ENCODE results near the gene TBC1D9. TPM values are rescaled to one million over a fixed set of nuclear protein-coding genes. Genes with fewer than 3 reads are reported as not detected.

TBC1D9 gene
- total and polyA plus RNA-seq, 5 donors from 2014 or later: 0.03 to 0.30 (median 0.20) TPM; not detected in 2

- no peak for DNase-seq
- H3K4me3 Mint-ChIP-seq: no peak overlapping the region
- H3K4me1 ChIP-seq (ENCODE audit: control insufficient read depth, insufficient read depth, low read length, poor library complexity, severe bottlenecking): no peaks in the 10 kb centered on the region
- no peak overlapping the region for H3K4me3 ChIP-seq (ENCODE audit: low read depth, low read length)
- H3K27ac Mint-ChIP-seq: no peak overlapping the region
- no peaks in the 10 kb centered on the region for H3K9me3 Mint-ChIP-seq
- H3K27me3 Mint-ChIP-seq: no peaks in the 10 kb centered on the region
- ATAC-seq (ENCODE audit: low read depth in 2 of 2): no peak
- H3K36me3 ChIP-seq (ENCODE audit: control insufficient read depth, insufficient read depth, low read length): no peaks in the 10 kb centered on the region
- no peaks in the 10 kb centered on the region for H3K9me3 ChIP-seq (ENCODE audit: control insufficient read depth in 2 of 2, low read length in 2 of 2)
- H3K4me1 Mint-ChIP-seq: no peaks in the 10 kb centered on the region
- no peak overlapping the region for H3K27ac ChIP-seq (ENCODE audit: insufficient read depth, low read length, poor library complexity, severe bottlenecking)
- no peaks in the 10 kb centered on the region for H3K36me3 Mint-ChIP-seq
- peaks cover 2% of the 10 kb centered on the region for H3K27me3 ChIP-seq (ENCODE audit: control insufficient read depth, insufficient read depth, low read length)
Measured at GRCh38 chr4:140643571-140644055, 112.6 kb downstream of the TBC1D9 start.

GRCh38 chr4:140642674-140643437, 113.3 kb downstream of the TBC1D9 start:
- Histone ChIP-seq H3K4me1 (ENCODE audit: control insufficient read depth, insufficient read depth, low read length, poor library complexity, severe bottlenecking) (no peaks in the 10 kb centered on the region), H3K27me3 (ENCODE audit: control insufficient read depth, insufficient read depth, low read length) (peaks cover 2% of the 10 kb centered on the region), H3K27ac (ENCODE audit: insufficient read depth, low read length, poor library complexity, severe bottlenecking) (no peak overlapping the region), H3K36me3 (ENCODE audit: control insufficient read depth, insufficient read depth, low read length) (no peaks in the 10 kb centered on the region), H3K9me3 (ENCODE audit: control insufficient read depth in 2 of 2, low read length in 2 of 2) (no peaks in the 10 kb centered on the region), H3K4me3 (ENCODE audit: low read depth, low read length) (no peak overlapping the region)
- Mint-ChIP-seq H3K27ac (no peak overlapping the region), H3K27me3 (no peaks in the 10 kb centered on the region), H3K4me1 (no peaks in the 10 kb centered on the region), H3K4me3 (no peak overlapping the region), H3K36me3 (no peaks in the 10 kb centered on the region), H3K9me3 (no peaks in the 10 kb centered on the region)
- ATAC-seq (ENCODE audit: low read depth in 2 of 2) (no peak), DNase-seq (no peak)

GRCh38 chr4:140641789-140642439, 114.3 kb downstream of the TBC1D9 start:
- Histone ChIP-seq H3K27ac (ENCODE audit: insufficient read depth, low read length, poor library complexity, severe bottlenecking) (no peak overlapping the region), H3K4me3 (ENCODE audit: low read depth, low read length) (no peak overlapping the region), H3K4me1 (ENCODE audit: control insufficient read depth, insufficient read depth, low read length, poor library complexity, severe bottlenecking) (no peaks in the 10 kb centered on the region), H3K36me3 (ENCODE audit: control insufficient read depth, insufficient read depth, low read length) (no peaks in the 10 kb centered on the region), H3K27me3 (ENCODE audit: control insufficient read depth, insufficient read depth, low read length) (peaks cover 2% of the 10 kb centered on the region), H3K9me3 (ENCODE audit: control insufficient read depth in 2 of 2, low read length in 2 of 2) (no peaks in the 10 kb centered on the region)
- ATAC-seq (ENCODE audit: low read depth in 2 of 2): no peak
- H3K27me3 Mint-ChIP-seq: peaks cover 6% of the 10 kb centered on the region
- no peak for DNase-seq
- H3K27ac Mint-ChIP-seq: no peak overlapping the region
- H3K4me1 Mint-ChIP-seq: no peaks in the 10 kb centered on the region
- no peak overlapping the region for H3K4me3 Mint-ChIP-seq
- H3K36me3 Mint-ChIP-seq: no peaks in the 10 kb centered on the region
- no peaks in the 10 kb centered on the region for H3K9me3 Mint-ChIP-seq

DNA sequence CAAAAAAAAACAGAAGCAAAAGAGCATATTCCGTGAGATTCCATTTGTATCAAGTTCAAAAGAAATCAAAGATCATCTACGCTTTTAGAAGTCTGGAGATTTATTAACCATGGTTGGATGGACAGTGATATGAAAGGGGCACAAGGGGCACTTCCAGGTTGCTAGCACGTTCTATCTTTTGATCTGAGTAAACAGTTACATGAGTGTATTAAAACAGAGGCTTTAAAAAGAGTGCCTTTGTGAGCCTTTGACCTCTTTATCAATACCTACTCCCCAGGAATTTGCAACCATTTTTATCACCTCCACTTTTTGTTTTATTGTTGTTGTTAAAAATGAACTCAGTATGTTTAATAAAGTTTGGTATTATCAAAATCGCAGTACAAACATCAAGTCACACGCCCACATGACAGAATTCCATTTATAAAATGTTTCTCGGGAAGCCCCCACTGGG, 115.1 kb downstream of the TBC1D9 start:
- Histone ChIP-seq H3K4me1 (ENCODE audit: control insufficient read depth, insufficient read depth, low read length, poor library complexity, severe bottlenecking) (no peaks in the 10 kb centered on the region), H3K4me3 (ENCODE audit: low read depth, low read length) (no peak overlapping the region), H3K36me3 (ENCODE audit: control insufficient read depth, insufficient read depth, low read length) (no peaks in the 10 kb centered on the region), H3K27me3 (ENCODE audit: control insufficient read depth, insufficient read depth, low read length) (peaks cover 2% of the 10 kb centered on the region), H3K27ac (ENCODE audit: insufficient read depth, low read length, poor library complexity, severe bottlenecking) (no peak overlapping the region), H3K9me3 (ENCODE audit: control insufficient read depth in 2 of 2, low read length in 2 of 2) (no peaks in the 10 kb centered on the region)
- no peaks in the 10 kb centered on the region for H3K36me3 Mint-ChIP-seq
- no peaks in the 10 kb centered on the region for H3K9me3 Mint-ChIP-seq
- no peak overlapping the region for H3K27ac Mint-ChIP-seq
- H3K27me3 Mint-ChIP-seq: peaks cover 6% of the 10 kb centered on the region
- H3K4me1 Mint-ChIP-seq: no peaks in the 10 kb centered on the region
- DNase-seq (no peak), ATAC-seq (ENCODE audit: low read depth in 2 of 2) (no peak)
- H3K4me3 Mint-ChIP-seq: no peak overlapping the region

DNA sequence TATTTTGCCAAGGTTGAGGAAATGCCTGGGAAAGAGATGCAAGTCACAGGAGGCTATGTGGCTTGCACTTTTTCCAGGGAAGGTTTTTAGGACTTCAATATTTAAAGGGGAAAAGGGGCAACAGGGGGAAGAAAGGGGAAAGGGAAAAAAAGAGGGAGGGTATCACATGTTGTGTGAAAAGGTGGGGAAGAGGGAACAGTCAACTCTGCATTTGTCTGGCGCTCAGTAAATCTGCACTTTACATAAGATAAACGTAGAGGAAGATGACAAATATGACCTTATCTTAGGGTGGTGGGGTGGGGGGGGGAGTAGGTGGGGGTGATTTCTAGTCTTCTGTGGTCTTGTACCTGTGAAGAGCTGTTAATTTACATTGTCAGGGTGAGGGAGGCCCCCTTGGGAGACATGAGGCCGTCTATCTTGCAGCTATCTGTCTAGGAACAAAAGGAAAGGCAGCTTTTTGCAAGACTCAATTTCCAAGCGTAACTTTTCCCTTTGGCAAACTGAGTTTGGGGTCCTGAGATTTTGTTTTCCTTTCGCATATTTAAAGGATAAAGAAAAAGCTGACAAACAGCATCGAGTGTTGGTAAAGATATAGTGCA, 115.9 kb downstream of the TBC1D9 start:
- no peak for DNase-seq
- Histone ChIP-seq H3K27ac (ENCODE audit: insufficient read depth, low read length, poor library complexity, severe bottlenecking) (no peak overlapping the region), H3K9me3 (ENCODE audit: control insufficient read depth in 2 of 2, low read length in 2 of 2) (no peaks in the 10 kb centered on the region), H3K36me3 (ENCODE audit: control insufficient read depth, insufficient read depth, low read length) (no peaks in the 10 kb centered on the region), H3K4me3 (ENCODE audit: low read depth, low read length) (no peak overlapping the region), H3K27me3 (ENCODE audit: control insufficient read depth, insufficient read depth, low read length) (peaks cover 2% of the 10 kb centered on the region), H3K4me1 (ENCODE audit: control insufficient read depth, insufficient read depth, low read length, poor library complexity, severe bottlenecking) (no peaks in the 10 kb centered on the region)
- no peak for ATAC-seq (ENCODE audit: low read depth in 2 of 2)
- Mint-ChIP-seq H3K36me3 (no peaks in the 10 kb centered on the region), H3K27me3 (peaks cover 6% of the 10 kb centered on the region), H3K27ac (no peak overlapping the region), H3K4me3 (no peak overlapping the region), H3K4me1 (no peaks in the 10 kb centered on the region), H3K9me3 (no peaks in the 10 kb centered on the region)

GRCh38 chr4:140639066-140639465, 117.1 kb downstream of the TBC1D9 start:
- no peaks in the 10 kb centered on the region for H3K4me1 Mint-ChIP-seq
- H3K27me3 Mint-ChIP-seq: peaks cover 11% of the 10 kb centered on the region
- no peak overlapping the region for H3K27ac Mint-ChIP-seq
- H3K4me3 Mint-ChIP-seq: no peak overlapping the region
- H3K36me3 Mint-ChIP-seq: no peaks in the 10 kb centered on the region
- Histone ChIP-seq H3K4me3 (ENCODE audit: low read depth, low read length) (no peak overlapping the region), H3K27me3 (ENCODE audit: control insufficient read depth, insufficient read depth, low read length) (peaks cover 2% of the 10 kb centered on the region), H3K4me1 (ENCODE audit: control insufficient read depth, insufficient read depth, low read length, poor library complexity, severe bottlenecking) (no peaks in the 10 kb centered on the region), H3K27ac (ENCODE audit: insufficient read depth, low read length, poor library complexity, severe bottlenecking) (no peak overlapping the region), H3K9me3 (ENCODE audit: control insufficient read depth in 2 of 2, low read length in 2 of 2) (no peaks in the 10 kb centered on the region), H3K36me3 (ENCODE audit: control insufficient read depth, insufficient read depth, low read length) (no peaks in the 10 kb centered on the region)
- no peak for DNase-seq
- no peaks in the 10 kb centered on the region for H3K9me3 Mint-ChIP-seq
- no peak for ATAC-seq (ENCODE audit: low read depth in 2 of 2)

DNA sequence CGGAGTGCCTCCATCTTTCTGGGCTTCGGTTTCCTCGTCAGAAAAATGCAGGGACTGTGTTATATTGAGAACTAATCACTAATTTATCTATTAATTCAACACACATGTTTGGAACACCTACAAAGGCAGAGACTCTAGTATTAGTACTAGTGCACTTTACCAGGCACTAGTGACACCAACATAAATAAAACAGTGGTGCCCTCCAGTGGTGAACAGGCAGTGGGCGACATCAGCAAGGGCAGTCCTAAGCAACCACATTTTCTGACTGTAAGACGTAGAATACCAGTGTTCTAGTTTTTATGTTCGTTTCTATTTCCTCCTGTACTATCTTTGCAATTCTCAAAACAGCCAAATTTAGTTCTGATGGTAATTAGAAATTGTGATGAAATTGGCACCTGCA, 118.3 kb downstream of the TBC1D9 start:
- Mint-ChIP-seq H3K4me3 (no peak overlapping the region), H3K9me3 (no peaks in the 10 kb centered on the region), H3K36me3 (no peaks in the 10 kb centered on the region), H3K27ac (no peak overlapping the region), H3K4me1 (no peaks in the 10 kb centered on the region), H3K27me3 (peaks cover 11% of the 10 kb centered on the region)
- no peaks in the 10 kb centered on the region for H3K36me3 ChIP-seq (ENCODE audit: control insufficient read depth, insufficient read depth, low read length)
- DNase-seq (peak in 2 of 3 donors; percentile 20 to 52), ATAC-seq (ENCODE audit: low read depth in 2 of 2) (peak in 1 of 2 donors; percentile 50)
- H3K4me3 ChIP-seq (ENCODE audit: low read depth, low read length): no peak overlapping the region
- H3K9me3 ChIP-seq (ENCODE audit: control insufficient read depth in 2 of 2, low read length in 2 of 2): no peaks in the 10 kb centered on the region
- H3K4me1 ChIP-seq (ENCODE audit: control insufficient read depth, insufficient read depth, low read length, poor library complexity, severe bottlenecking): no peaks in the 10 kb centered on the region
- H3K27me3 ChIP-seq (ENCODE audit: control insufficient read depth, insufficient read depth, low read length): peaks cover 2% of the 10 kb centered on the region
- no peak overlapping the region for H3K27ac ChIP-seq (ENCODE audit: insufficient read depth, low read length, poor library complexity, severe bottlenecking)

Data from CD4-positive, CD25-positive, alpha-beta regulatory T cell (primary cell).